GM19438 (cell line): ENCODE measurements around the gene BCL2L2.
"Not testable (repeated sequence)": the region's sequence is repeated elsewhere in the genome, so short reads cannot be mapped to it uniquely, and the experiment has no call there.

ENCODE experiments used
- ATAC-seq: cut with Tn5 transposase; IDR thresholded peaks from one replicate; pipeline ENCODE4 v1.9.1; 2021; ENCODE audit warnings: low read depth; ENCODE audit not compliant: unreplicated experiment

BCL2L2 gene

GRCh38 chr14:23306412-23307145 is at the start of gene BCL2L2:
TSS of gene BCL2L2 (plus strand) at chr14:23306833. CDS start at chr14:23307768, 935 bp downstream.
- ATAC-seq: peak; percentile 21

- no peak for ATAC-seq
These were observed 48.4 kb upstream of the BCL2L2 start for GRCh38 chr14:23258256-23258655.

- no peak for ATAC-seq
These were observed 47.2 kb upstream of the BCL2L2 start for GRCh38 chr14:23259426-23259825.

GRCh38 chr14:23260849-23261248 is 45.8 kb upstream of the BCL2L2 start:
- not testable (repeated sequence) for ATAC-seq

GRCh38 chr14:23269193-23269592 is 37.4 kb upstream of the BCL2L2 start:
- ATAC-seq: no peak

GRCh38 chr14:23275412-23275811 is 31.2 kb upstream of the BCL2L2 start:
- ATAC-seq: no peak

- no peak for ATAC-seq
These were observed 29.4 kb upstream of the BCL2L2 start for GRCh38 chr14:23277189-23277588.

GRCh38 chr14:23277928-23278327 is 28.7 kb upstream of the BCL2L2 start:
- ATAC-seq: not testable (repeated sequence)

- no peak for ATAC-seq
These were observed 25.4 kb upstream of the BCL2L2 start for GRCh38 chr14:23281247-23281646.

- ATAC-seq: peak; percentile 16
These were observed 21.7 kb upstream of the BCL2L2 start for GRCh38 chr14:23284654-23285529.

- ATAC-seq: peak; percentile 19
These were observed 21.1 kb upstream of the BCL2L2 start for GRCh38 chr14:23285530-23286019.

- ATAC-seq: peak; percentile 97
These were observed 20.4 kb upstream of the BCL2L2 start, which contains the start of gene HOMEZ for GRCh38 chr14:23286020-23286901. TSS of gene HOMEZ (minus strand) at chr14:23286132. CDS start at chr14:23285952, 180 bp downstream.

GRCh38 chr14:23286902-23287479 is 19.6 kb upstream of the BCL2L2 start:
- no peak for ATAC-seq

- ATAC-seq: no peak
These were observed 11.7 kb upstream of the BCL2L2 start for GRCh38 chr14:23294734-23295561.

GRCh38 chr14:23296012-23296777 is 10.4 kb upstream of the BCL2L2 start:
- no peak for ATAC-seq

GRCh38 chr14:23297096-23297495 is 9.5 kb upstream of the BCL2L2 start:
- no peak for ATAC-seq

- no peak for ATAC-seq
These were observed 8.9 kb upstream of the BCL2L2 start for GRCh38 chr14:23297611-23298277.
